ENCODE measurements around the gene ZNRF1.

GRCh38 chr16:75003931-75004330 lies 5.1 kb downstream of the ZNRF1 start:
- no peak for TF ChIP-seq CTCF (IDR thresholded peaks at IDR 0.05)
- TF ChIP-seq POLR2AphosphoS5 (IDR thresholded peaks at IDR 0.05; ENCODE audit: low read depth, low read length), result no peak
- no peak for TF ChIP-seq REST (IDR thresholded peaks at IDR 0.05; ENCODE audit: insufficient read depth in 1 of 2, low read depth in 2 of 2, low read length in 1 of 2)
- TF ChIP-seq TCF7L2 (IDR thresholded peaks at IDR 0.05; ENCODE audit: low read depth, low read length), result no peak
- no peak for TF ChIP-seq SIN3A (IDR thresholded peaks at IDR 0.05; ENCODE audit: borderline replicate concordance, insufficient read depth, low read depth, low read length)
